Measurements from ENCODE around the gene SCYGR4. TPM values are rescaled to one million over a fixed set of nuclear protein-coding genes. Genes with fewer than 3 reads are reported as not detected.

Gene SCYGR4
- total and polyA plus RNA-seq, 2 experiments from 2014 or later, result not detected

DNA sequence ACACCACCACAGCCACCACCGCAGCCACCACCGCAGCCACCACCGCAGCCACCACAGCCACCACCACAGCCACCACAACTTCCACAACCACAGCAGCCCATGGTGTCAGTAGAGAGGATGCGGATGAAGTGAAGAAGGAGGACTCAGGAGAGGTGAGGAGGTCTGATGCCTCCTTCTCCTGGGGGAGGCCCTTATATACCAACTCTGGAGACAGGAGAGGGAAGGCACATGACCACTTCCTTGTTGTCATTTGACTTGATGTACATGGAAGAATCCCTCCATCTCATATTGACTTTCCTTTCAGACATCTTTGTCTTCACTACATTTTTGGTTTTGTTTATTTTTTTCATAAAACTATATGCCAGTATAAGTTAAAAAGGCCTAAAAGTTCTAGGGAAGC, 2.6 kb upstream of the SCYGR4 start, which contains the start of gene SCYGR3:
Gene SCYGR3 (minus strand): TSS at position 101 of the 400 bp plus-strand sequence. CDS start 0 bp downstream, at position 101.
- no peak for DNase-seq
- Histone ChIP-seq H4K20me1 (ENCODE audit: insufficient read depth) (no peaks in the 10 kb centered on the region), H3K36me3 (ENCODE audit: low read depth) (no peaks in the 10 kb centered on the region), H3K9me3 (ENCODE audit: low read depth) (no peaks in the 10 kb centered on the region), H3K4me3 (no peak within 1 kb of the TSS), H3K9ac (no peak within 1 kb of the TSS), H3K79me2 (ENCODE audit: insufficient read depth) (no peaks in the 10 kb centered on the region), H3K9me2 (ENCODE audit: insufficient read depth) (no peaks in the 10 kb centered on the region), H3K27me3 (replicated peaks; ENCODE audit: insufficient read depth) (no peaks in the 10 kb centered on the region), H3K4me1 (ENCODE audit: insufficient read depth) (no peaks in the 10 kb centered on the region), H3K27ac (no peak within 1 kb of the TSS), H2AFZ (no peak within 1 kb of the TSS), H3F3A (ENCODE audit: insufficient read depth) (no peaks in the 10 kb centered on the region), H3K4me2 (ENCODE audit: unreplicated experiment) (no peak within 1 kb of the TSS)
- TF ChIP-seq EZH2phosphoT487 (IDR thresholded peaks at IDR 0.05; ENCODE audit: insufficient read depth, low read depth) (no peak), EZH2 (IDR thresholded peaks at IDR 0.05; ENCODE audit: insufficient read depth, poor library complexity, severe bottlenecking) (no peak)
- in situ Hi-C loops (cut with MboI), result no loop called here
- 90 to 97% methylated on average over 4 of the region's 4 CpGs for WGBS, 2 experiments (ENCODE audit: low coverage in 1 of 2, low lambda C conversion rate in 2 of 2, missing lambda C conversion rate in 2 of 2)

DNA sequence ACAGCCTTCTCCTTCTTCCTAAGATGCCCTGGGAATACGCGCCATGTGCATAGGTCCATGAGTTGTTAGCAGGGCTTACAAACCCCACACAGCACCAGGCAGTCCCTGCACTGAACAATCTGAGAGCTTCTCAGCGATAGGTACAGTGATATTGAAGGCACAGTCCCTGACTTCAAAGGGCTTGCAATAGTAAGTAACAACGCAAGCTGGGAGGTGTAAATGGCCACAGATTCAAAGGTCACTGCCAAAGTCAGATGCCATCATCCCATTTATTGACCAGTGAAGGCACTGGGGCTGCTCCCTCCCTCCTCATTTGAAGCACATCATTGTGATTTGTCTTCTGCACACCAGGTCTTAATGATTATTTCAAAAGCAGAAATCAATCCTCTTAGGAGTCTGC, 2.1 kb upstream of the SCYGR4 start:
- H3K27me3 ChIP-seq (replicated peaks; ENCODE audit: insufficient read depth), result no peaks in the 10 kb centered on the region
- H4K20me1 ChIP-seq (ENCODE audit: insufficient read depth), result no peaks in the 10 kb centered on the region
- H3K9ac ChIP-seq, result no peak overlapping the region
- no peaks in the 10 kb centered on the region for H3K4me1 ChIP-seq (ENCODE audit: insufficient read depth)
- WGBS, 2 experiments (ENCODE audit: low coverage in 1 of 2, low lambda C conversion rate in 2 of 2, missing lambda C conversion rate in 2 of 2), result 84 to 90% methylated on average over 4 of the region's 4 CpGs
- H3K9me3 ChIP-seq (ENCODE audit: low read depth), result no peaks in the 10 kb centered on the region
- no peak for TF ChIP-seq EZH2 (IDR thresholded peaks at IDR 0.05; ENCODE audit: insufficient read depth, poor library complexity, severe bottlenecking)
- no peak for TF ChIP-seq EZH2phosphoT487 (IDR thresholded peaks at IDR 0.05; ENCODE audit: insufficient read depth, low read depth)
- no peak overlapping the region for H3K4me2 ChIP-seq (ENCODE audit: unreplicated experiment)
- no peaks in the 10 kb centered on the region for H3K9me2 ChIP-seq (ENCODE audit: insufficient read depth)
- DNase-seq, result no peak
- in situ Hi-C loops (cut with MboI), result no loop called here
- H3K27ac ChIP-seq, result no peak overlapping the region
- H3K36me3 ChIP-seq (ENCODE audit: low read depth), result no peaks in the 10 kb centered on the region
- no peaks in the 10 kb centered on the region for H3F3A ChIP-seq (ENCODE audit: insufficient read depth)
- H3K79me2 ChIP-seq (ENCODE audit: insufficient read depth), result no peaks in the 10 kb centered on the region
- no peak overlapping the region for H3K4me3 ChIP-seq
- H2AFZ ChIP-seq, result no peak overlapping the region

DNA sequence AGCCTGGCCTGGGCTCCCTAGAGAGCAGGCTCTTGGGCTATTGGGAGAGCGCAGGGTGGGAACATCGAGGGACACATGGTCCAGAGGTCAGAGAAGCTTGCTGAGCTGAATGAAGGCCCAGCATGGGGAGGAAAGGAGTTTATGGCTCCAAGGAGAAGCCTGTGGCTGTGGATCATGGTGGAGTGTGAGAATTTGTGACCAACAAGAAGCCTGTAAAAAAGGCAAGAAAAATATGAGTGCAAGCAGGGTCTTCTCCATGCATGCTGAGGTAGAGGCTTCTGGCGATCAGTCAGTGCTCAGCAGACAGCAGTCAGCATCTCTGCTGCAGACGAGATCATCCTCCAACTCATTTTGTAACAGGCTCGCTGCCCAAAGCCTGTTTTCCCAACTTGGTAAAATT, 1.4 kb upstream of the SCYGR4 start:
- Histone ChIP-seq H3K4me1 (ENCODE audit: insufficient read depth) (no peaks in the 10 kb centered on the region), H3K36me3 (ENCODE audit: low read depth) (no peaks in the 10 kb centered on the region), H3K79me2 (ENCODE audit: insufficient read depth) (no peaks in the 10 kb centered on the region), H3K9me3 (ENCODE audit: low read depth) (no peaks in the 10 kb centered on the region), H3K9ac (no peak overlapping the region), H3F3A (ENCODE audit: insufficient read depth) (no peaks in the 10 kb centered on the region), H3K27me3 (replicated peaks; ENCODE audit: insufficient read depth) (no peaks in the 10 kb centered on the region), H3K4me2 (ENCODE audit: unreplicated experiment) (peak overlapping the region; percentile 21), H3K4me3 (no peak overlapping the region), H4K20me1 (ENCODE audit: insufficient read depth) (no peaks in the 10 kb centered on the region), H3K9me2 (ENCODE audit: insufficient read depth) (no peaks in the 10 kb centered on the region), H2AFZ (peak overlapping the region; percentile 55), H3K27ac (no peak overlapping the region)
- DNase-seq, result peak; percentile 34
- WGBS, 2 experiments (ENCODE audit: low coverage in 1 of 2, low lambda C conversion rate in 2 of 2, missing lambda C conversion rate in 2 of 2), result 31 to 36% methylated on average over 5 of the region's 5 CpGs
- in situ Hi-C loops (cut with MboI), result no loop called here
- no peak for TF ChIP-seq EZH2phosphoT487 (IDR thresholded peaks at IDR 0.05; ENCODE audit: insufficient read depth, low read depth)
- no peak for TF ChIP-seq EZH2 (IDR thresholded peaks at IDR 0.05; ENCODE audit: insufficient read depth, poor library complexity, severe bottlenecking)

DNA sequence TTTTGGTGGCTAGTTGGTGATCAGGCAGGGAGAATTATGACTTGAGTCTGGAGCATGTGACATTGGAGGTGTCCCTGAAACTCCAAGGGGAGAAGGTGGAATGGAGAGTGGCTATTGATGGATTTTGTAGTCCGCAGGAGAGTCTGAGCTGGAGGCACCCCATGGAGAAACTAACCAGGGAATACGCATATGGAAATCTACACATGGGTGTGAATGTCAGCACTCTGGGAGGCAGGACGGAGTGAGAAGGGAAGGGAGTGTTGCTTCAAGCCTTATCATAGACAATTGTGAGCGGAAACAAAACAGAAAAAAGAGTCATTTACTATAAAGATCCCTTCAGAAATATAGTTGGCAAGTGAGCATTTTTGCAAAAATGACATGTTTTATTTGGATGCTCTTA, 667 bp upstream of the SCYGR4 start:
- TF ChIP-seq EZH2 (IDR thresholded peaks at IDR 0.05; ENCODE audit: insufficient read depth, poor library complexity, severe bottlenecking) (no peak), EZH2phosphoT487 (IDR thresholded peaks at IDR 0.05; ENCODE audit: insufficient read depth, low read depth) (no peak)

DNA sequence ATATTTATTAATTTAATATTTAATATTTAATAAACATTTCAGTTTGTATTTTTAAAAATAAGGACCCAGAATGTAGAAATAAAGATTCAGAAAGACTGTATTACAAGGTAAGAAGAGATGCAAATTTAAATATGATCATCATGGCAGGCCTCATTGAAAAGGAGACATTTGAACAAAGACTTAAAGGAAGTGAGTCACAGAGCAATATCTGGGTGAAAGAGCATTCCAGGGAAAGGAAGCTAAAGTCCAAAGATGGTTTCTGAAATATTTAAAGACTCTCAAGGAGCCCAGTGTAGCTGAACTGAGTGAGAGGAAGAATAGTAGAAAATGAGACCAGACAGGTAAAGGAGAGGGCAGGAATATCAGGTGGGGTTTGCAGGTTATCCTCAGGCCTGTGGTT, 5.9 kb downstream of the SCYGR4 start:
- peak overlapping the region; percentile 54 for H3K4me2 ChIP-seq (ENCODE audit: unreplicated experiment)
- in situ Hi-C loops (cut with MboI), result no loop called here

More for the DNA sequence above, 667 bp upstream of the SCYGR4 start:
- Histone ChIP-seq H4K20me1 (ENCODE audit: insufficient read depth) (no peaks in the 10 kb centered on the region), H3K9me2 (ENCODE audit: insufficient read depth) (no peaks in the 10 kb centered on the region), H2AFZ (peak overlapping the region; percentile 55), H3K27me3 (replicated peaks; ENCODE audit: insufficient read depth) (no peaks in the 10 kb centered on the region), H3K4me1 (ENCODE audit: insufficient read depth) (no peaks in the 10 kb centered on the region), H3K36me3 (ENCODE audit: low read depth) (no peaks in the 10 kb centered on the region), H3K79me2 (ENCODE audit: insufficient read depth) (no peaks in the 10 kb centered on the region), H3K9me3 (ENCODE audit: low read depth) (no peaks in the 10 kb centered on the region), H3K9ac (no peak overlapping the region), H3K27ac (no peak overlapping the region), H3K4me3 (no peak overlapping the region), H3K4me2 (ENCODE audit: unreplicated experiment) (no peak overlapping the region), H3F3A (ENCODE audit: insufficient read depth) (no peaks in the 10 kb centered on the region)
- 60 to 63% methylated on average over 4 of the region's 4 CpGs for WGBS, 2 experiments (ENCODE audit: low coverage in 1 of 2, low lambda C conversion rate in 2 of 2, missing lambda C conversion rate in 2 of 2)
- DNase-seq, result no peak
- in situ Hi-C loops (cut with MboI), result no loop called here

More for the DNA sequence above, 5.9 kb downstream of the SCYGR4 start:
- Histone ChIP-seq H3K4me1 (ENCODE audit: insufficient read depth) (peaks cover 14% of the 10 kb centered on the region), H4K20me1 (ENCODE audit: insufficient read depth) (no peaks in the 10 kb centered on the region), H3K27me3 (replicated peaks; ENCODE audit: insufficient read depth) (no peaks in the 10 kb centered on the region), H3K4me3 (no peak overlapping the region), H3K9me3 (ENCODE audit: low read depth) (no peaks in the 10 kb centered on the region), H3F3A (ENCODE audit: insufficient read depth) (no peaks in the 10 kb centered on the region), H2AFZ (peak overlapping the region; percentile 63), H3K79me2 (ENCODE audit: insufficient read depth) (no peaks in the 10 kb centered on the region), H3K36me3 (ENCODE audit: low read depth) (no peaks in the 10 kb centered on the region), H3K9ac (no peak overlapping the region), H3K27ac (peak overlapping the region; percentile 10; the same call in 1 of the 2 replicates), H3K9me2 (ENCODE audit: insufficient read depth) (no peaks in the 10 kb centered on the region)
- peak; percentile 71 for DNase-seq
- no peak for TF ChIP-seq EZH2 (IDR thresholded peaks at IDR 0.05; ENCODE audit: insufficient read depth, poor library complexity, severe bottlenecking)
- TF ChIP-seq EZH2phosphoT487 (IDR thresholded peaks at IDR 0.05; ENCODE audit: insufficient read depth, low read depth), result no peak

Data from GM23248 (cell line).